H1 (cell line): Measurements from ENCODE around the gene TRAPPC12. TPM values are rescaled to one million over a fixed set of nuclear protein-coding genes. Genes with fewer than 3 reads are reported as not detected.

ENCODE experiments used
- CTCF ChIA-PET: fragments of 300-600 bp; sonication (Branson Sonifier 250); formaldehyde crosslinking; loops from one replicate; lab custom pipeline; 2021; ENCODE audit not compliant: partially characterized antibody; lab: Charles Lee
- POLR2A ChIA-PET: fragments of 300-600 bp; sonication (Branson Sonifier 250); formaldehyde crosslinking; loops from one replicate; lab custom pipeline; 2021; ENCODE audit warnings: inconsistent platforms; ENCODE audit not compliant: partially characterized antibody; lab: Charles Lee
- DNase-seq, 2 experiments: peaks; one replicate each; pipeline versions ENCODE4 v3.0.0 to v3.0.0-alpha.2; 2010 to 2022; ENCODE audit warnings: low spot score in 2 of 2, low read depth in 1 of 2, mixed read lengths in 1 of 2
- FAIRE-seq: peaks from 2 replicates; lab custom pipeline; 2011; peaks lifted over from hg19 to GRCh38; lab: Jason Lieb, UNC
- H2AFZ ChIP-seq: 2 replicates; pipeline ENCODE4 v1.8.1; 2012; ENCODE audit warnings: low read length, inconsistent platforms
- H2AK5ac ChIP-seq: 2 replicates; pipeline ENCODE4 v1.6.1; 2013; ENCODE audit warnings: low read depth, low read length
- H2BK120ac ChIP-seq: replicated peaks from 2 replicates; pipeline ENCODE3; 2013; ENCODE audit warnings: low read depth, low read length, inconsistent platforms
- H2BK12ac ChIP-seq: 2 replicates; pipeline ENCODE4 v1.6.1; 2013; ENCODE audit warnings: low read depth, low read length
- H2BK15ac ChIP-seq: 2 replicates; pipeline ENCODE4 v1.6.1; 2013; ENCODE audit warnings: low read length
- H2BK20ac ChIP-seq: 2 replicates; pipeline ENCODE4 v1.6.1; 2013; ENCODE audit warnings: low read length
- H2BK5ac ChIP-seq: 2 replicates; pipeline ENCODE4 v1.6.1; 2013; ENCODE audit warnings: low read depth, low read length
- H3K14ac ChIP-seq: 2 replicates; pipeline ENCODE4 v1.6.1; 2013; ENCODE audit warnings: inconsistent platforms; ENCODE audit not compliant: insufficient read length
- H3K18ac ChIP-seq: 2 replicates; pipeline ENCODE4 v1.6.1; 2013; ENCODE audit warnings: low read length; ENCODE audit errors: extremely low read depth
- H3K23ac ChIP-seq: 2 replicates; pipeline ENCODE4 v1.6.1; 2013; ENCODE audit warnings: inconsistent platforms; ENCODE audit not compliant: insufficient read length
- H3K23me2 ChIP-seq: 2 replicates; pipeline ENCODE4 v1.6.1; 2013; ENCODE audit warnings: low read depth, low read length
- H3K27ac ChIP-seq: 2 replicates; pipeline ENCODE4 v1.6.1; 2011; ENCODE audit warnings: low read depth, low read length, inconsistent platforms
- H3K27me3 ChIP-seq, 4 experiments: replicated peaks in 1 of 4; 1 replicate in 1 of 4; 2 replicates in 3 of 4; pipeline versions ENCODE4 v1.6.1 to v1.8.1; 2011 to 2013; ENCODE audit warnings: low read length in 3 of 4, mild to moderate bottlenecking in 3 of 4, inconsistent platforms in 2 of 4, mixed read lengths in 2 of 4, moderate library complexity in 1 of 4; ENCODE audit not compliant: control insufficient read depth in 3 of 4, insufficient read depth in 3 of 4; ENCODE audit errors: extremely low read depth in 1 of 4
- H3K36me3 ChIP-seq, 4 experiments: 2 replicates each; pipeline versions ENCODE4 v1.6.1 to v1.8.1; 2011 to 2013; ENCODE audit warnings: mild to moderate bottlenecking in 4 of 4, low read length in 3 of 4, moderate library complexity in 2 of 4, control low read depth in 1 of 4, inconsistent platforms in 1 of 4; ENCODE audit not compliant: insufficient read depth in 4 of 4, control insufficient read depth in 2 of 4
- H3K4ac ChIP-seq: replicated peaks from 2 replicates; pipeline ENCODE3; 2013; ENCODE audit warnings: low read length, low read depth, mixed read lengths, inconsistent platforms; ENCODE audit not compliant: insufficient read length
- H3K4me1 ChIP-seq, 4 experiments: replicated peaks in 1 of 4; 1 replicate in 1 of 4; 2 replicates in 3 of 4; pipeline versions ENCODE4 v1.6.1 to v1.8.1; 2011 to 2013; ENCODE audit warnings: low read length in 3 of 4, inconsistent platforms in 2 of 4, mixed read lengths in 1 of 4; ENCODE audit not compliant: insufficient read depth in 4 of 4, control insufficient read depth in 3 of 4
- H3K4me2 ChIP-seq, 2 experiments: 2 replicates each; pipeline versions ENCODE4 v1.6.1 to v1.8.1; 2011 to 2013; ENCODE audit warnings: low read depth in 2 of 2, low read length in 2 of 2, control low read depth in 1 of 2, inconsistent platforms in 1 of 2, mild to moderate bottlenecking in 1 of 2; ENCODE audit not compliant: insufficient read depth in 1 of 2
- H3K4me3 ChIP-seq, 4 experiments: fragments of 200-600, 300-600 bp in 1 of 4; sonication (generic), shearing (Covaris generic), sonication (Bioruptor Twin) in 1 of 4; 2 replicates each; pipeline versions ENCODE4 v1.5.1 to v1.8.1; 2011 to 2016; ENCODE audit warnings: low read length in 4 of 4, low read depth in 3 of 4, control low read depth in 2 of 4, inconsistent platforms in 2 of 4, mild to moderate bottlenecking in 2 of 4, mixed read lengths in 1 of 4, moderate library complexity in 1 of 4; ENCODE audit not compliant: insufficient read depth in 2 of 4; ENCODE audit errors: extremely low read depth in 1 of 4
- H3K56ac ChIP-seq: replicated peaks from 2 replicates; pipeline ENCODE3; 2013; ENCODE audit warnings: low read depth, mild to moderate bottlenecking, mixed read lengths, low read length, inconsistent platforms; ENCODE audit not compliant: insufficient read length
- H3K79me1 ChIP-seq: 2 replicates; pipeline ENCODE4 v1.6.1; 2013; ENCODE audit warnings: low read depth, low read length, control low read depth
- H3K79me2 ChIP-seq, 2 experiments: 2 replicates each; pipeline versions ENCODE4 v1.6.1 to v1.8.1; 2012 to 2013; ENCODE audit warnings: low read length in 2 of 2, mild to moderate bottlenecking in 2 of 2, inconsistent platforms in 1 of 2; ENCODE audit not compliant: insufficient read depth in 2 of 2, control insufficient read depth in 1 of 2
- H3K9ac ChIP-seq, 4 experiments: replicated peaks in 1 of 4; 1 replicate in 1 of 4; 2 replicates in 3 of 4; pipeline versions ENCODE4 v1.6.1 to v1.8.1; 2011 to 2013; ENCODE audit warnings: low read depth in 3 of 4, low read length in 3 of 4, control low read depth in 2 of 4, mild to moderate bottlenecking in 2 of 4, moderate library complexity in 2 of 4, inconsistent platforms in 1 of 4; ENCODE audit errors: extremely low read depth in 1 of 4
- H3K9me3 ChIP-seq, 2 experiments: 2 replicates each; pipeline versions ENCODE4 v1.6.1 to v1.8.1; 2012 to 2013; ENCODE audit warnings: mild to moderate bottlenecking in 2 of 2, moderate library complexity in 2 of 2, control low read depth in 1 of 2, inconsistent platforms in 1 of 2, low read depth in 1 of 2, low read length in 1 of 2, mixed read lengths in 1 of 2; ENCODE audit not compliant: insufficient read depth in 2 of 2
- H4K20me1 ChIP-seq, 2 experiments: replicated peaks in 1 of 2; 2 replicates each; pipeline versions ENCODE3 to v1.8.1; 2011 to 2013; ENCODE audit warnings: inconsistent platforms in 2 of 2, low read length in 2 of 2, mild to moderate bottlenecking in 1 of 2; ENCODE audit not compliant: insufficient read depth in 2 of 2, control insufficient read depth in 1 of 2
- H4K5ac ChIP-seq: 2 replicates; pipeline ENCODE4 v1.6.1; 2013; ENCODE audit warnings: low read length, low read depth, mixed read lengths, inconsistent platforms; ENCODE audit not compliant: insufficient read length
- H4K8ac ChIP-seq: 2 replicates; pipeline ENCODE4 v1.8.0; 2013; ENCODE audit warnings: mild to moderate bottlenecking, moderate library complexity, low read length, inconsistent platforms; ENCODE audit not compliant: insufficient read depth; ENCODE audit errors: extremely low read depth
- H4K91ac ChIP-seq: replicated peaks from 2 replicates; pipeline ENCODE3; 2013; ENCODE audit warnings: low read length, mixed read lengths, inconsistent platforms; ENCODE audit not compliant: insufficient read length
- ASH2L ChIP-seq: fragments of 200-600, 300-600 bp; sonication (generic); IDR thresholded peaks from one replicate; pipeline ENCODE4 v1.7.1; 2017; ENCODE audit warnings: low read length
- BRCA1 ChIP-seq: IDR thresholded peaks from 2 replicates; pipeline ENCODE4 v1.6.1; 2012; ENCODE audit warnings: low read depth, low read length, improper control_type of control experiment
- JUN ChIP-seq: IDR thresholded peaks from 2 replicates; pipeline ENCODE4 v1.6.1; 2011; ENCODE audit warnings: low read depth, mild to moderate bottlenecking, improper control_type of control experiment, low read length
- JUND ChIP-seq: IDR thresholded peaks from 2 replicates; pipeline ENCODE4 v1.6.1; 2011; ENCODE audit warnings: mild to moderate bottlenecking, improper control_type of control experiment, low read length
- KDM1A ChIP-seq: fragments of 200-600, 300-600 bp; sonication (generic); IDR thresholded peaks from 2 replicates; pipeline ENCODE4 v1.7.1; 2016; ENCODE audit warnings: mild to moderate bottlenecking, low read length, borderline replicate concordance
- RAD21 ChIP-seq, 2 experiments: IDR thresholded peaks in 1 of 2; conservative IDR thresholded peaks in 1 of 2; 2 replicates each; pipeline ENCODE4 v1.6.1; 2011; ENCODE audit warnings: low read depth in 2 of 2, low read length in 2 of 2, improper control_type of control experiment in 1 of 2, inconsistent platforms in 1 of 2, mild to moderate bottlenecking in 1 of 2, moderate library complexity in 1 of 2
- RNF2 ChIP-seq: fragments of 200-900, 300-1000 bp; sonication (generic); IDR thresholded peaks from 2 replicates; pipeline ENCODE4 v1.7.1; 2016; ENCODE audit warnings: borderline replicate concordance, low read depth, mild to moderate bottlenecking, antibody characterized with exemption, low read length; ENCODE audit not compliant: poor library complexity, severe bottlenecking; ENCODE audit errors: missing control alignments
- SAP30 ChIP-seq: fragments of 300-600 bp; sonication (generic); IDR thresholded peaks from 2 replicates; pipeline ENCODE4 v1.7.1; 2012; ENCODE audit warnings: low read length, moderate library complexity, mild to moderate bottlenecking, inconsistent platforms; ENCODE audit not compliant: insufficient read depth, insufficient replicate concordance
- SIRT6 ChIP-seq: IDR thresholded peaks from one replicate; pipeline ENCODE4 v1.7.1; 2012; ENCODE audit warnings: low read length, inconsistent platforms
- YY1 ChIP-seq: IDR thresholded peaks from 2 replicates; pipeline ENCODE4 v1.6.1; 2011; ENCODE audit warnings: low read depth, mild to moderate bottlenecking, low read length
- ZNF274 ChIP-seq: IDR thresholded peaks from 2 replicates; pipeline ENCODE4 v1.7.0; 2012; ENCODE audit warnings: low read length, borderline replicate concordance; ENCODE audit errors: extremely low read depth
- WGBS, 2 experiments: shearing (Covaris generic) in 1 of 2; methylation state at CpG; one replicate each; pipeline versions ENCODE4 v1.1.6 to v1.1.7; 2013 to 2015; ENCODE audit warnings: low lambda C conversion rate in 2 of 2, mixed read lengths in 2 of 2, inconsistent platforms in 1 of 2, low coverage in 1 of 2, missing lambda C conversion rate in 1 of 2; ENCODE audit not compliant: insufficient replicate concordance in 2 of 2, insufficient coverage in 1 of 2, insufficient read length in 1 of 2; ENCODE audit errors: extremely low coverage in 1 of 2, missing lambda C conversion rate in 1 of 2; 5-methylcytosine and 5-hydroxymethylcytosine counted together
- polyA plus RNA-seq, 7 experiments: library from polyadenylated mRNA; depleted of rRNA in 3 of 7; stranded (reverse) in 5 of 7; unstranded in 2 of 7; fragments of >200 nt in 5 of 7; fragments of 200-250 nt in 2 of 7; gene quantifications; 1 replicate in 5 of 7; 2 replicates in 1 of 7; 4 replicates in 1 of 7; pipeline versions ENCODE4 v1.2.1 to v1.2.3, GENCODE V29; 2011 to 2013; ENCODE audit warnings: missing spikeins in 2 of 7, mixed read lengths in 2 of 7
- total RNA-seq: library from RNA; stranded (reverse); fragmentation: NEBNext Ultra II Directional; extraction: Animal tissue kit (Norgen Biotek cat#: 25700); gene quantifications from 2 replicates; pipeline ENCODE4 v1.2.1, GENCODE V29; 2021
- TF ChIP-seq, protein P1 (sequence below): IDR thresholded peaks from 2 replicates; pipeline ENCODE4 v1.6.1; 2012; ENCODE audit warnings: inconsistent platforms

Gene TRAPPC12
- total and polyA plus RNA-seq, 2 of the 8 experiments (the other 6 are each of a cell fraction or from before 2014, with no cell fraction given), result 35.0 to 67.3 TPM

DNA sequence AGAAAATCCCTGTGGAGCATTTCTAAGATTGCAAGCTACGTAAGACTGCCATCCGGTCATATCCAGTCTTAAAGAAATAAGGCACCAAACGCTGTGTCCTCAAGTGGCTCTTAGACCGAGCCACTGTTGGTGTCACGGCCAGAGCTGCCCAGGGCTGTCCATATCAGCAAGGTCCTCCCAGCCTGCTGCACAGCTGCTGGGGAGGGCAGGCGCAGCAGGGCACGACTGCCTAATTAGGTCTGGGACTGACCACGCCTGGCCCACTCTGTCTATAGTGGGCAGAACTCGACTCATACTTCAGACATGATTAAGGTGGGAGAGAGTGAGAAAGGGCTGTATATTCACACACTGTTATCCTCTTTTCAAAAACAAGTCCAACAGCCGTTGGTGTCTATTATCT, 41.2 kb upstream of the TRAPPC12 start:
- POLR2A ChIA-PET, result no interaction called here
- H3K23me2 ChIP-seq, result no peaks in the 10 kb centered on the region
- H2BK15ac ChIP-seq, result no peak overlapping the region
- no peak overlapping the region for H2AFZ ChIP-seq
- H3K4me2 ChIP-seq, result no peak overlapping the region
- WGBS, 2 experiments, result 94% methylated on average over 10 of the region's 10 CpGs; no CpG with 5 or more reads in 1 of the 2 experiments
- H3K4ac ChIP-seq, result no peak overlapping the region
- no peak overlapping the region for H3K14ac ChIP-seq
- peaks cover 10% of the 10 kb centered on the region for H3K79me1 ChIP-seq
- peaks cover 0 to 6% of the 10 kb centered on the region in 2 experiments for H4K20me1 ChIP-seq
- H3K18ac ChIP-seq, result no peak overlapping the region
- no peaks in the 10 kb centered on the region for H3K4me1 ChIP-seq
- H3K79me2 ChIP-seq, result no peaks in the 10 kb centered on the region
- peaks cover 2 to 8% (median 6%) of the 10 kb centered on the region in 4 experiments; a peak in 3 of 8 replicates for H3K36me3 ChIP-seq
- CTCF ChIA-PET, result no interaction called here
- no peak overlapping the region for H3K9ac ChIP-seq
- no peak overlapping the region for H4K5ac ChIP-seq
- no peak overlapping the region for H4K91ac ChIP-seq
- H3K27me3 ChIP-seq, result no peaks in the 10 kb centered on the region
- no peak overlapping the region for H2BK12ac ChIP-seq
- H3K56ac ChIP-seq, result no peak overlapping the region
- H2BK120ac ChIP-seq, result no peak overlapping the region
- no peak for DNase-seq
- no peak overlapping the region for H3K27ac ChIP-seq
- no peak overlapping the region for H3K23ac ChIP-seq
- no peak for FAIRE-seq
- no peak overlapping the region for H2AK5ac ChIP-seq
- no peak overlapping the region for H2BK20ac ChIP-seq
- no peak overlapping the region for H4K8ac ChIP-seq
- no peak overlapping the region for H3K4me3 ChIP-seq
- H2BK5ac ChIP-seq, result no peak overlapping the region
- H3K9me3 ChIP-seq, result no peaks in the 10 kb centered on the region
- TF ChIP-seq KDM1A, result no peak
- TF ChIP-seq RNF2, result no peak
- TF ChIP-seq, protein P1, sequence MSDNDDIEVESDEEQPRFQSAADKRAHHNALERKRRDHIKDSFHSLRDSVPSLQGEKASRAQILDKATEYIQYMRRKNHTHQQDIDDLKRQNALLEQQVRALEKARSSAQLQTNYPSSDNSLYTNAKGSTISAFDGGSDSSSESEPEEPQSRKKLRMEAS, result no peak
- TF ChIP-seq RAD21 (IDR thresholded peaks at IDR 0.05 in 1 of 2, conservative IDR thresholded peaks at IDR 0.05 in 1 of 2; ENCODE audit: low read depth in 2 of 2, low read length in 2 of 2), result no peak
- no peak for TF ChIP-seq SIRT6
- no peak for TF ChIP-seq SAP30
- TF ChIP-seq ZNF274, result no peak
- TF ChIP-seq BRCA1, result no peak
- TF ChIP-seq JUN, result no peak
- TF ChIP-seq JUND, result no peak
- TF ChIP-seq ASH2L, result no peak
- no peak for TF ChIP-seq YY1
